ENCODE measurements around the gene SLC66A3. TPM values are rescaled to one million over a fixed set of nuclear protein-coding genes. Genes with fewer than 3 reads are reported as not detected.
A peak's percentile ranks its signal among the peaks of the same experiment; 100 is the strongest.

Gene SLC66A3
- 10 to 100 TPM; 20.1 to 31.5 (median 24.4) TPM for polyA plus RNA-seq (ENCODE audit: insufficient read length in 4 of 4)

- DNase-seq (ENCODE audit: low read depth in 4 of 4, low spot score in 2 of 4), result peak in 3 of 4 donors; percentile 74 to 78 (median 75)
Measured at GRCh38 chr2:11155381-11156035, at the start of gene SLC66A3. Gene SLC66A3, plus strand, starts transcription at chr2:11155467. Its CDS starts 80 bp downstream, at chr2:11155547.

- no peak for DNase-seq (ENCODE audit: low read depth in 4 of 4, low spot score in 2 of 4)
Measured at GRCh38 chr2:11109002-11109401, 46.3 kb upstream of the SLC66A3 start.

DNA sequence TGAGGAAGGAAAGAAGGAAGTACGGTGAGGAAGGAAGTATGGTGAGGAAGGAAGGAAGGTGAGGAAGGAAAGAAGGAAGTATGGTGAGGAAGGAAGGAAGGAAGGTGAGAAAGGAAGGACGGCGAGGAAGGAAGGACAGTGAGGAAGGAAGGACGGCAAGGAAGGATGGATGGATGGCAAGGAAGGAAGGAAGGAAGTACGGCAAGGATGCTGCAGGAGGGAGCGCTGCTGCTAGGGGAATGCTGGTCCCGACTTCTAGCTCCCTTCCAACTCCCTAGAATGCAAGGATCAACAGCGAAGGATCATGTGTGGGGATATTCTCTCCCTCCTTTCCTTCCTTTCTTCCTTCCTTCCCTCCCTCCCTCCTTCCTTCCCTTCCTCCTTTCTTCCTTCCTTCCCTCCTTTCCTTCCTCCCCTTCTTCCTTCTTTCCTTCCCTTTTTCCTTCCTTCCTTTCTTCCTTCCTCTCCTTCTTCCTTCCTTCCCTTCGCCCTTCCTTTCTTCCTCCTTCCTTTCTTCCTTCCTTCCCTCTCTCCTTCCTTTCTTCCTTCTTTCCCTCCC is 42.3 kb upstream of the SLC66A3 start:
- DNase-seq (ENCODE audit: low read depth in 4 of 4, low spot score in 2 of 4), result no peak

GRCh38 chr2:11117776-11118175 is 37.5 kb upstream of the SLC66A3 start:
- no peak for DNase-seq (ENCODE audit: low read depth in 4 of 4, low spot score in 2 of 4)

DNA sequence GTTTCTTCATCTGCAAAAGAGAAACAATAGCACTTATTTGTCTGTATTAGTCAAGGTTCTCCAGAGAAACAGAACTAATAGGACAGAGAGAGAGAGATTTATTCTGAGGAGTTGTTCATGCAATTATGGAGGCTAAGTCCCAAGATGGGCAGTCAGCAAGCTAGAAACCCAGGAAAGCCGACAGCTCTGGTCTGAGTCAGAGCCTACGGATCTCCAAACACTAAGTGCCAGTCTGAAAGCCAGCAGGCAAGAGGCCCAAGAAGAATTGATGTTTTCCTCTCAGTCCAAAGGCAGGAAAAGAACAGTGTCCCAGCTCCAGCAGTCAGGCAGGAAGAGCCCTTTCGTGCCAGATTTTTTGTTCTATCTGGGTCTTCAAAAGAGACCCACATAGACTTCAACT is 36.5 kb upstream of the SLC66A3 start:
- DNase-seq (ENCODE audit: low read depth in 4 of 4, low spot score in 2 of 4), result no peak

GRCh38 chr2:11121099-11121822 is 34.0 kb upstream of the SLC66A3 start:
- DNase-seq (ENCODE audit: low read depth in 4 of 4, low spot score in 2 of 4), result no peak

GRCh38 chr2:11121823-11122155 is 33.5 kb upstream of the SLC66A3 start:
- no peak for DNase-seq (ENCODE audit: low read depth in 4 of 4, low spot score in 2 of 4)

DNA sequence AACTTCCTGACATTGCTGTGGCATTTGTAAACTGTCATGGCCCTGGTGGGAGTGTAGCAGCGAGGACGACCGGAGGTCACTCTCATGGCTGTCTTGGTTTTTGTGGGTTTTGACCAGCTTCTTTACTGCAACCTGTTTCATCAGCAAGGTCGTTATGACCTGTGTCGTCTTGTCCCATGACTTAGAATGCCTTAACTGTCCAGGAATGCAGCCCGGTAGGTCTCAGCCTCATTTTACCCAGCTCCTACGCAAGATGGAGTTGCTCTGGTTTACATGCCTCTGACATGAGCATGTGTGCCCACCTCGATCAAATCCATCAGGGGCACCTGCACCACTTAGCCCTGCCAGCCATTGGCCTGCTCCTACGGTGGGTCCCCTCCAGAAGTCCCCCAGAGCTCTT is 32.9 kb upstream of the SLC66A3 start:
- no peak for DNase-seq (ENCODE audit: low read depth in 4 of 4, low spot score in 2 of 4)

- no peak for DNase-seq (ENCODE audit: low read depth in 4 of 4, low spot score in 2 of 4)
Measured at GRCh38 chr2:11123001-11123809, 32.1 kb upstream of the SLC66A3 start.

GRCh38 chr2:11123856-11124759 is 31.2 kb upstream of the SLC66A3 start:
- DNase-seq (ENCODE audit: low read depth in 4 of 4, low spot score in 2 of 4), result no peak

GRCh38 chr2:11124760-11125068 is 30.6 kb upstream of the SLC66A3 start:
- no peak for DNase-seq (ENCODE audit: low read depth in 4 of 4, low spot score in 2 of 4)

- DNase-seq (ENCODE audit: low read depth in 4 of 4, low spot score in 2 of 4), result no peak
Measured at GRCh38 chr2:11127761-11128160, 27.5 kb upstream of the SLC66A3 start.

GRCh38 chr2:11128243-11128951 is 26.9 kb upstream of the SLC66A3 start:
- DNase-seq (ENCODE audit: low read depth in 4 of 4, low spot score in 2 of 4), result no peak

DNA sequence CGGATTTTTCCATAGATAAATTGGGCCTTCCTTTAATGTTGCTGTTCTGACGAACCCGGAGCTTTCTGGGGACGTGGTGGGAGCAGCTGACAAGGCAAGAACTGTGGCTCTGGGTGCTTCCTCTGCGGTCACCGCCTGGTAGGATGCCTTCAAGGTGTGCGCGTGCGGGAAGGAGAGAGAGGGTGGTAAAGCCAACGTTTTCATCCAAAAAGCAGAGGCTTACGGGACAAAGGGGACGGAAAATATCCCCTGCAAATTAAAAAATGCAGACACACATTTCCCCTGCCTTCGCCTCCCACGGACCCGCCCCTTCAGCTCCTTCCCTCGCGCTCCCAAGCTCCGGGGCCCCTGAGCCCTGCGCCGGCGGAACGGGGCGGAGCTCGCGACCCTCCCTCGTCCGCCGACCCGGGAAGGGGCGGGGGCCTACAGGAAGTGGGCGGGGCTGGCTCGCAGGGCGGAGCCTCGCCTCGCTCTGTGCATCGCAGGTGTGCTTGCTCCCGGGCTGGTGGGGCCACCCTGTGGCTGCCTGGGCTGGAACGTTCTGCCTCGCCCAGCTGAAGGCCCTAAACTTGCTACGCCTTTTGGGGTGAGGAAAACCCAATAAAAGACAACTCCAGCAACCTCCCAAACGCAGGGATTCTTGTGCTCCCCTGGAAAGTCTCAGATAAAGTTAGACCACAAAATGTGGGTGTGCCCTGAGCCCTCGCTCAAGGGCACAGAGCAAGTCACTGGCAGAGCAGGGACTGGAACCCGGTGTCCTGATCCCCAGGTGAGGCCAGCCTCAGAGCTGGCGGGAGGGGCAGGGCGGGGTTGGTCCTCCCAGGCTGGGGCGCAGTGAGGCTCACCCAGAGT is 25.4 kb upstream of the SLC66A3 start:
- DNase-seq (ENCODE audit: low read depth in 4 of 4, low spot score in 2 of 4), result peak in 3 of 4 donors; percentile 27 to 65 (median 44)

DNA sequence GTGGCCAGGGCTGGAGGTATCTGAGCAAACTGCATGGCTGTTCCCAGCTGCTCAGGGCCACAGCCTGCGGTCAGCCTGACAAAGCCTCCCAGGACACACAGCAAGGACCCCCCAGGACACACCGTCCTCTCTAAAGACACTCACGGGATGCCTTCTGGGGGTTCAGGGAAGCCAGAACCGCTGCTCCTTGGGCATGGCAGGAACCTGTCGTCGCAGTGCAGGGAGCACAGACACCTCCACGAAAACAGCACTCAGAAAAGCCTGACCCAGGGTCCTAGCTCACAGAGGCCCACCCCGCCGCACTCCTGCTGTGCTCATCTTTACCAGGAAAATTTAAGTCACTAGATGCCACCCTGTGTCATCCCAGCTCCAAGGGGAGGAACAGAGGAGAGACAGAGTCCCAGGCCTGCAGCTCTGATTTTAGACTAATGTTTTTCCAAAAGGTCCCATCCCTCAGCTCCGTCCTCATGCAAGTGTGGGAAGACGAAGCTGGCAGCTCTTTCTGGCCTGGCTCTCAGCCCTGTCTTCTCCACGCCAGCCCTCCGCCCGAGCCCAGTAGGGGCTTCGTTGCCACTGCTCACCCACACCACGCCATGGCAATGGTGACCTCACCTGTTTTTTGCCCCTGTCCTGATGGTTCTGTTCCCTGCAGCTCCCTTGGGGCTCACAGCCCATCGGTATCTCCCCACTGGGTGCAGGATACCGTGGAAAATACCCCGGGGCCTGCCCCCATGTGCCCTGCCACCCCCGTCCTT is 23.9 kb upstream of the SLC66A3 start:
- DNase-seq (ENCODE audit: low read depth in 4 of 4, low spot score in 2 of 4), result no peak

DNA sequence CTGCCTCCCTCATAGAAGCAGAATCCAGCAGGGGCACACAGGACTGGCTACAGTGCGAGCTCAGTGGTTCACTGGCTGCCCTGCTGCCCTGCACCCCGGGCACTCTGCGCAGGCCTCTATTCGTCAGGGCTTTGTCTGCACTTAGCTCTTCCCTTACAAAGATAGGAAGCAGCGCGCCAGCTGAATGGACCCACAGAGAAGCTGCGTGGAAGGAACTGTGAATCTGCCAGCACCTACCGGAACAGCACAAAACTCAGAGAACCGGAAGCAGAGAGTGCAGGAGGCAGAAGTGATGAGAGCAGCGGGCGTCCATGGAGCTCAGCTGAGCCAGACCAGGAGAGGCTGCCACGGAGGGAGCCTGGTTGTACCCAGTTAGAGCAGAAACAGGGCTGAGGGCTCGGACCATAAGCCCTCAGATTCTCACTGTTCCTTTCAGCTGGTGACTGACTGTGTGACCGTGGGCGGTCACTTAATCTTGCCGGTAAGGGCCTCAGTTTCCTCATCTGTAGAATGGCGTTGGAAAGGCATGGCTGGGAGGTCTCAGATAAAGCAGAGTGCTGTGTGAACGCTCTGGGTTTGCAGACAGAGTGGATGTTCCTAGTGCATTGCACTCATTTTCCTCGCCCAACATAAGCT is 23.1 kb upstream of the SLC66A3 start:
- no peak for DNase-seq (ENCODE audit: low read depth in 4 of 4, low spot score in 2 of 4)

- no peak for DNase-seq (ENCODE audit: low read depth in 4 of 4, low spot score in 2 of 4)
Measured at GRCh38 chr2:11133238-11133935, 21.9 kb upstream of the SLC66A3 start.

Data from left renal cortex interstitium (tissue), 4 donors.